ENCODE measurements around the gene DCUN1D5.
A peak's percentile ranks its signal among the peaks of the same experiment; 100 is the strongest.

DCUN1D5 gene

GRCh38 chr11:103109818-103110388 is 17.9 kb upstream of the DCUN1D5 start:
- H3K4me3 ChIP-seq (ENCODE audit: low read depth, low read length) = peak overlapping the region; percentile 84
- DNase-seq (ENCODE audit: low read depth, low spot score) = no peak
- POLR2A ChIA-PET = interaction anchor here (1.1 kb wide), 1 partner anchor 18 kb away, joined by 11 read pairs; the partner anchor contains the start of gene DCUN1D5
- no peak for TF ChIP-seq CTCF (IDR thresholded peaks at IDR 0.05; ENCODE audit: insufficient read depth, low read length, missing control alignments)
- CTCF ChIA-PET = interaction anchor here (1.0 to 5.3 kb wide), 18 partner anchors 8 to 195 kb away, joined by 3 to 50 read pairs (median 4); partner anchors contain the start of gene DCUN1D5

GRCh38 chr11:103108933-103109817 is 17.2 kb upstream of the DCUN1D5 start, which contains the start of gene DYNC2H1:
Gene DYNC2H1 (plus strand): TSS chr11:103109426. CDS start chr11:103109575, 149 bp downstream.
- peak; percentile 66 for TF ChIP-seq CTCF (IDR thresholded peaks at IDR 0.05; ENCODE audit: insufficient read depth, low read length, missing control alignments)
- ChIA-PET CTCF (interaction anchor here (0.6 to 5.3 kb wide), 25 partner anchors 9 to 194 kb away, joined by 3 to 50 read pairs (median 4); partner anchors contain the start of gene DCUN1D5), POLR2A (interaction anchor here (1.1 kb wide), 1 partner anchor 17 kb away, joined by 11 read pairs; the partner anchor contains the start of gene DCUN1D5)
- H3K4me3 ChIP-seq (ENCODE audit: low read depth, low read length) = peak within 1 kb of the TSS; percentile 84
- peak; percentile 38 for DNase-seq (ENCODE audit: low read depth, low spot score)

- ChIA-PET CTCF (interaction anchor here (0.6 kb wide), 1 partner anchor 12 kb away, joined by 3 read pairs; the partner anchor contains the start of gene DYNC2H1), POLR2A (no interaction called here)
- H3K4me3 ChIP-seq (ENCODE audit: low read depth, low read length) = no peak overlapping the region
- no peak for TF ChIP-seq CTCF (IDR thresholded peaks at IDR 0.05; ENCODE audit: insufficient read depth, low read length, missing control alignments)
- no peak for DNase-seq (ENCODE audit: low read depth, low spot score)
Observed at GRCh38 chr11:103097279-103097678, 5.3 kb upstream of the DCUN1D5 start.

GRCh38 chr11:103091064-103091800 is 728 bp downstream of the DCUN1D5 start:
- POLR2A ChIA-PET = interaction anchor here (0.5 to 1.5 kb wide), 3 partner anchors 10 to 18 kb away, joined by 3 to 11 read pairs (median 5); partner anchors contain the start of gene DYNC2H1
- DNase-seq (ENCODE audit: low read depth, low spot score) = no peak
- no peak for TF ChIP-seq CTCF (IDR thresholded peaks at IDR 0.05; ENCODE audit: insufficient read depth, low read length, missing control alignments)
- peak overlapping the region; percentile 81 for H3K4me3 ChIP-seq (ENCODE audit: low read depth, low read length)
- CTCF ChIA-PET = interaction anchor here (1.1 to 5.5 kb wide), 4 partner anchors 10 to 55 kb away, joined by 4 to 50 read pairs (median 5); partner anchors contain the start of gene DYNC2H1

- ChIA-PET CTCF (interaction anchor here (1.4 kb wide), 1 partner anchor 22 kb away, joined by 7 read pairs; the partner anchor contains the start of gene DYNC2H1), POLR2A (no interaction called here)
- DNase-seq (ENCODE audit: low read depth, low spot score) = no peak
- no peak overlapping the region for H3K4me3 ChIP-seq (ENCODE audit: low read depth, low read length)
- TF ChIP-seq CTCF (IDR thresholded peaks at IDR 0.05; ENCODE audit: insufficient read depth, low read length, missing control alignments) = no peak
Observed at GRCh38 chr11:103086461-103086860, 5.5 kb downstream of the DCUN1D5 start.
